ENCODE results near the gene UBP1. TPM values are rescaled to one million over a fixed set of nuclear protein-coding genes. Genes with fewer than 3 reads are reported as not detected.

UBP1 gene
- total RNA-seq, 4 donors from 2014 or later = 45.4 to 123 (median 56.3) TPM

GRCh38 chr3:33439546-33440327 is 468 bp downstream of the UBP1 start:
- TF ChIP-seq CTCF (IDR thresholded peaks at IDR 0.05; ENCODE audit: low read depth) = no peak

GRCh38 chr3:33438881-33439545 is 1.2 kb downstream of the UBP1 start:
- TF ChIP-seq CTCF (IDR thresholded peaks at IDR 0.05; ENCODE audit: low read depth) = no peak

- TF ChIP-seq CTCF (IDR thresholded peaks at IDR 0.05; ENCODE audit: low read depth) = no peak
These were observed 1.9 kb downstream of the UBP1 start for GRCh38 chr3:33438284-33438668.

- no peak for TF ChIP-seq CTCF (IDR thresholded peaks at IDR 0.05; ENCODE audit: low read depth)
These were observed 2.5 kb downstream of the UBP1 start for GRCh38 chr3:33437556-33438283.

GRCh38 chr3:33433843-33434242 is 6.4 kb downstream of the UBP1 start:
- TF ChIP-seq CTCF (IDR thresholded peaks at IDR 0.05; ENCODE audit: low read depth) = no peak

GRCh38 chr3:33430571-33430970 is 9.6 kb downstream of the UBP1 start:
- no peak for TF ChIP-seq CTCF (IDR thresholded peaks at IDR 0.05; ENCODE audit: low read depth)

- TF ChIP-seq CTCF (IDR thresholded peaks at IDR 0.05; ENCODE audit: low read depth) = no peak
These were observed 10.1 kb downstream of the UBP1 start for GRCh38 chr3:33430061-33430460.

Measured in subcutaneous adipose tissue (tissue), 4 donors.